SK-N-SH (cell line): ENCODE data around the gene TMEM51. TPM values are rescaled to one million over a fixed set of nuclear protein-coding genes. Genes with fewer than 3 reads are reported as not detected.

Experiments used
- CTCF ChIA-PET: fragments of 300-600, 350-600 bp; formaldehyde crosslinking; extraction: SDS; loops from one replicate; lab custom pipeline; 2021; lab: Yijun Ruan, JAX
- POLR2A ChIA-PET: fragments of 350-600 bp; sonication (Branson Sonifier 250); formaldehyde crosslinking; extraction: SDS; loops from one replicate; lab custom pipeline; 2020; ENCODE audit warnings: antibody characterized with exemption, inconsistent platforms; lab: Yijun Ruan, JAX
- DNase-seq: peaks from one replicate; pipeline ENCODE4 v3.0.0; 2012
- H2AFZ ChIP-seq: fragments of 200-600 bp; sonication (generic); 2 replicates; pipeline ENCODE4 v1.8.1; 2016; ENCODE audit warnings: antibody characterized with exemption, mild to moderate bottlenecking, low read depth
- H3F3A ChIP-seq: fragments of 200-600 bp; sonication (generic); replicated peaks from 2 replicates; pipeline ENCODE3; 2016; ENCODE audit warnings: antibody characterized with exemption, mild to moderate bottlenecking; ENCODE audit not compliant: insufficient read depth
- H3K27ac ChIP-seq, 2 experiments: fragments of 200-500 bp in 1 of 2; fragments of 200-600 bp in 1 of 2; sonication (Bioruptor generic) in 1 of 2; sonication (generic), shearing (Covaris generic) in 1 of 2; 2 replicates each; pipeline versions ENCODE4 v1.5.1 to v1.6.1; 2014 to 2016; ENCODE audit warnings: low read depth in 2 of 2, inconsistent platforms in 1 of 2, low read length in 1 of 2, mild to moderate bottlenecking in 1 of 2, mixed read lengths in 1 of 2
- H3K27me3 ChIP-seq: fragments of 200-600 bp; sonication (generic), shearing (Covaris generic); 2 replicates; pipeline ENCODE4 v1.6.1; 2016; ENCODE audit warnings: mixed run types; ENCODE audit not compliant: insufficient read depth
- H3K36me3 ChIP-seq, 2 experiments: fragments of 200-500 bp in 1 of 2; fragments of 200-600 bp in 1 of 2; sonication (Bioruptor generic) in 1 of 2; sonication (generic) in 1 of 2; replicated peaks in 1 of 2; 2 replicates each; pipeline versions ENCODE3 to v1.5.1; 2014 to 2016; ENCODE audit warnings: low read length in 1 of 2, mild to moderate bottlenecking in 1 of 2; ENCODE audit not compliant: insufficient read depth in 2 of 2, control insufficient read depth in 1 of 2
- H3K4me1 ChIP-seq, 2 experiments: fragments of 200-500 bp in 1 of 2; fragments of 200-600 bp in 1 of 2; sonication (Bioruptor generic) in 1 of 2; sonication (generic), shearing (Covaris generic) in 1 of 2; 2 replicates each; pipeline versions ENCODE4 v1.5.1 to v1.6.1; 2014 to 2016; ENCODE audit warnings: low read depth in 1 of 2, low read length in 1 of 2, mixed run types in 1 of 2; ENCODE audit not compliant: insufficient read depth in 2 of 2, control insufficient read depth in 1 of 2
- H3K4me2 ChIP-seq: fragments of 200-600 bp; sonication (generic), shearing (Covaris generic); 2 replicates; pipeline ENCODE4 v1.6.1; 2017; ENCODE audit warnings: mixed run types
- H3K4me3 ChIP-seq, 2 experiments: fragments of 200-500 bp in 1 of 2; fragments of 200-600 bp in 1 of 2; sonication (Bioruptor generic) in 1 of 2; sonication (generic), shearing (Covaris generic) in 1 of 2; 2 replicates each; pipeline versions ENCODE4 v1.5.1 to v1.8.1; 2014 to 2016; ENCODE audit warnings: low read depth in 2 of 2, inconsistent platforms in 1 of 2, low read length in 1 of 2, mild to moderate bottlenecking in 1 of 2, mixed read lengths in 1 of 2, moderate library complexity in 1 of 2
- H3K79me2 ChIP-seq: fragments of 200-600 bp; sonication (generic); 2 replicates; pipeline ENCODE4 v1.8.1; 2017; ENCODE audit warnings: mild to moderate bottlenecking; ENCODE audit not compliant: insufficient read depth
- H3K9ac ChIP-seq: fragments of 200-600 bp; sonication (generic); 2 replicates; pipeline ENCODE4 v1.6.1; 2017; ENCODE audit warnings: mixed run types
- H3K9me2 ChIP-seq: fragments of 200-600 bp; sonication (generic); 2 replicates; pipeline ENCODE4 v1.6.1; 2017; ENCODE audit warnings: mixed run types
- H3K9me3 ChIP-seq: fragments of 200-600 bp; sonication (generic); 2 replicates; pipeline ENCODE4 v1.6.1; 2017; ENCODE audit warnings: mixed run types, mild to moderate bottlenecking, moderate library complexity
- H4K20me1 ChIP-seq: fragments of 200-600 bp; sonication (generic); 2 replicates; pipeline ENCODE4 v1.6.1; 2017; ENCODE audit warnings: mild to moderate bottlenecking, mixed run types; ENCODE audit not compliant: insufficient read depth
- CHD2 ChIP-seq: fragments of 150-350 bp; IDR thresholded peaks from 2 replicates; pipeline ENCODE4 v1.6.1; 2018; ENCODE audit warnings: low read length; ENCODE audit not compliant: partially characterized antibody
- CTCF ChIP-seq: fragments of 200-600 bp; sonication (generic); IDR thresholded peaks from 2 replicates; pipeline ENCODE4 v1.6.1; 2017; ENCODE audit warnings: antibody characterized with exemption, mild to moderate bottlenecking, moderate library complexity
- EP300 ChIP-seq, 2 experiments: IDR thresholded peaks; 2 replicates each; pipeline versions ENCODE4 v1.4.0 to v1.6.1; 2012; ENCODE audit warnings: borderline replicate concordance in 1 of 2, low read depth in 1 of 2, low read length in 1 of 2
- EZH2phosphoT487 ChIP-seq: fragments of 200-600 bp; sonication (generic); IDR thresholded peaks from 2 replicates; pipeline ENCODE4 v1.6.1; 2017; ENCODE audit warnings: low read depth, mixed run types, mild to moderate bottlenecking, antibody characterized with exemption, moderate library complexity, borderline replicate concordance
- IRF3 ChIP-seq: fragments of 150-350 bp; IDR thresholded peaks from 2 replicates; pipeline ENCODE4 v1.6.1; 2016; ENCODE audit warnings: mild to moderate bottlenecking, low read depth, low read length
- NRF1 ChIP-seq: IDR thresholded peaks from 2 replicates; pipeline ENCODE4 v1.6.1; 2012; ENCODE audit warnings: low read depth, mild to moderate bottlenecking, low read length
- RAD21 ChIP-seq: IDR thresholded peaks from 2 replicates; pipeline ENCODE4 v1.6.1; 2012; ENCODE audit warnings: mild to moderate bottlenecking, low read length
- RFX5 ChIP-seq: IDR thresholded peaks from 2 replicates; pipeline ENCODE4 v1.6.1; 2012; ENCODE audit warnings: mild to moderate bottlenecking, improper control_type of control experiment, low read length
- SIN3A ChIP-seq: IDR thresholded peaks from 2 replicates; pipeline ENCODE4 v1.6.1; 2012; ENCODE audit warnings: low read depth, mild to moderate bottlenecking, low read length, moderate library complexity, borderline replicate concordance
- TEAD4 ChIP-seq: IDR thresholded peaks from 2 replicates; pipeline ENCODE4 v1.4.0; 2012; ENCODE audit warnings: mild to moderate bottlenecking, borderline replicate concordance; ENCODE audit not compliant: insufficient read depth
- YY1 ChIP-seq: IDR thresholded peaks from 2 replicates; pipeline ENCODE4 v1.4.0; 2012; ENCODE audit warnings: low read depth, mild to moderate bottlenecking
- WGBS: methylation state at CpG from one replicate; pipeline ENCODE4 v1.1.6; 2017; ENCODE audit warnings: low lambda C conversion rate; 5-methylcytosine and 5-hydroxymethylcytosine counted together
- polyA plus RNA-seq, 3 experiments: library from polyadenylated mRNA; depleted of rRNA; stranded (reverse); fragments of >200 nt; gene quantifications; 2 replicates each; pipeline ENCODE4 v1.2.3, GENCODE V29; 2012

Gene TMEM51
- polyA plus RNA-seq, 1 of the 3 experiments (the other 2 are of a cell fraction): 25.6 TPM

GRCh38 chr1:15124362-15125100 is 29.0 kb upstream of the TMEM51 start:
- POLR2A ChIA-PET: no interaction called here
- DNase-seq: no peak
- TF ChIP-seq CHD2: no peak
- no peak for TF ChIP-seq RAD21
- TF ChIP-seq IRF3: no peak
- no peak for TF ChIP-seq RFX5
- TF ChIP-seq TEAD4: no peak
- TF ChIP-seq NRF1: no peak
- TF ChIP-seq CTCF: no peak
- TF ChIP-seq EP300 (IDR thresholded peaks at IDR 0.05; ENCODE audit: borderline replicate concordance in 1 of 2, low read depth in 1 of 2, low read length in 1 of 2): no peak
- TF ChIP-seq SIN3A: no peak
- TF ChIP-seq YY1: no peak
- TF ChIP-seq EZH2phosphoT487: no peak
- H3K4me3 ChIP-seq: no peak overlapping the region
- H3K4me2 ChIP-seq: no peak overlapping the region
- no peaks in the 10 kb centered on the region for H3K9me3 ChIP-seq
- no peaks in the 10 kb centered on the region for H3K9me2 ChIP-seq
- CTCF ChIA-PET: interaction anchor here (11.1 kb wide), 1 partner anchor 148 kb away, joined by 119 read pairs; no protein-coding TSS in a partner anchor
- H3K9ac ChIP-seq: no peak overlapping the region
- H3K27me3 ChIP-seq: no peaks in the 10 kb centered on the region; the same call in 1 of the 2 replicates
- H2AFZ ChIP-seq: no peak overlapping the region
- no peaks in the 10 kb centered on the region for H3K36me3 ChIP-seq
- WGBS: 78% methylated on average over 5 of the region's 25 CpGs
- H3F3A ChIP-seq: no peaks in the 10 kb centered on the region
- no peak overlapping the region for H3K27ac ChIP-seq
- H4K20me1 ChIP-seq: no peaks in the 10 kb centered on the region
- peaks cover 0 to 5% of the 10 kb centered on the region in 2 experiments; a peak in 1 of 4 replicates for H3K4me1 ChIP-seq
- no peaks in the 10 kb centered on the region for H3K79me2 ChIP-seq

DNA sequence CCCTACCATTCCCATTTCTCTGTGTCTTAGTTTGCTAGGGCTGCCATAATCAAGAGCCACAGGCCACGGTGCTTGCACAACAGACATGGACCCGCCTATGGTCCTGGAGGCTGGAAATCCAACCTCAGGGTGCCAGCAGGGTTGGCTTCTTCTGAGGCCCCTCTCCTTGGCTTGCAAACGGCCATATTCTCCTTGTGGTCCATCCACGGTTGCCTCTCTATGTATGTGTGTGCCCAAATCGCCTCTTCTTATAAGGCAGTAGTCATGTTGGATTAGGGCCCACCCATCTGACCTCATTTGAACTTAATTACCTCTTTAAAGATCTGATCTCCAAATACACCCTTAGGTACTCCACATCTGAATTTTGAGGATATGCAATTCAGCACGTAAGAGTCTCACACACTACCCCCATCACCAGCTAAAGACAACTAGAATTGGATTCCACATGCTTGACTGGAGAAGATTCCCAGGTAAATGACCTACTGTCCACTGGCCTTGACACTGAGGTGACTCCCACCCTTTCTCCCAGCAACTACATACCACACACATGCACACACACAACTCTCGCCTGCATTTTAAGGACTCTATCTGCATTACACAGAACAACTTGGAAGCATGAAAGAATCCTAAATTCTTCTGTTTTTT is 28.3 kb upstream of the TMEM51 start:
- CTCF ChIA-PET: interaction anchor here (0.7 to 11.1 kb wide), 3 partner anchors 26 to 286 kb away, joined by 3 to 119 read pairs (median 88); partner anchors contain the start of gene TMEM51
- H2AFZ ChIP-seq: no peak overlapping the region
- TF ChIP-seq TEAD4: no peak
- TF ChIP-seq, all 33 proteins: peak for 0
- Histone ChIP-seq H3K4me1 (peaks cover 0 to 5% of the 10 kb centered on the region in 2 experiments; a peak in 1 of 4 replicates), H3K9me2 (no peaks in the 10 kb centered on the region), H3K9me3 (no peaks in the 10 kb centered on the region), H3K9ac (no peak overlapping the region), H4K20me1 (no peaks in the 10 kb centered on the region), H3F3A (no peaks in the 10 kb centered on the region), H3K27ac (no peak overlapping the region), H3K79me2 (no peaks in the 10 kb centered on the region), H3K27me3 (no peaks in the 10 kb centered on the region; the same call in 1 of the 2 replicates), H3K36me3 (no peaks in the 10 kb centered on the region), H3K4me3 (no peak overlapping the region), H3K4me2 (no peak overlapping the region)
- 77% methylated on average over 7 of the region's 7 CpGs for WGBS
- POLR2A ChIA-PET: no interaction called here
- DNase-seq: no peak
